IMR-90 (cell line): ENCODE data around the gene NRAS. TPM values are rescaled to one million over a fixed set of nuclear protein-coding genes. Genes with fewer than 3 reads are reported as not detected.

Source experiments
- ATAC-seq: fragments of 200-7000 bp; cut with Tn5 transposase; 2 replicates; pipeline ENCODE4 v1.9.1; 2020; ENCODE audit warnings: low read depth, mild to moderate bottlenecking, moderate library complexity
- BruUV-seq: library from RNA; stranded (reverse); fragments of 400-500 nt; replicated peaks from 2 replicates; lab custom pipeline; 2021; lab: Mats Ljungman, UMichigan
- CTCF ChIA-PET: fragments of 300-600 bp; formaldehyde crosslinking; extraction: SDS; loops from one replicate; lab custom pipeline; 2021; ENCODE audit warnings: antibody characterized with exemption; lab: Yijun Ruan, JAX
- POLR2A ChIA-PET: fragments of 300-600 bp; sonication (Branson Sonifier 250); formaldehyde crosslinking; loops from one replicate; lab custom pipeline; 2022; ENCODE audit warnings: antibody characterized with exemption; ENCODE audit not compliant: unreplicated experiment; lab: Charles Lee
- DNase-seq: peaks from one replicate; pipeline ENCODE4 v3.0.0; 2013
- H2AFZ ChIP-seq: replicated peaks from 2 replicates; pipeline ENCODE3; 2013; ENCODE audit warnings: low read length, mild to moderate bottlenecking; ENCODE audit not compliant: poor library complexity
- H2AK5ac ChIP-seq: 2 replicates; pipeline ENCODE4 v1.6.1; 2013; ENCODE audit warnings: low read depth, low read length, inconsistent platforms
- H2AK9ac ChIP-seq: replicated peaks from 2 replicates; pipeline ENCODE3; 2013; ENCODE audit warnings: mild to moderate bottlenecking, low read depth, low read length, moderate library complexity; ENCODE audit not compliant: poor library complexity
- H2BK120ac ChIP-seq: 2 replicates; pipeline ENCODE4 v1.6.1; 2013; ENCODE audit warnings: low read depth, low read length, inconsistent platforms
- H2BK15ac ChIP-seq: 3 replicates; pipeline ENCODE4 v1.6.1; 2013; ENCODE audit warnings: low read depth, low read length, inconsistent platforms
- H2BK20ac ChIP-seq: 2 replicates; pipeline ENCODE4 v1.6.1; 2013; ENCODE audit warnings: low read depth, mild to moderate bottlenecking, inconsistent platforms, low read length, moderate library complexity
- H2BK5ac ChIP-seq: 2 replicates; pipeline ENCODE4 v1.6.1; 2013; ENCODE audit warnings: mild to moderate bottlenecking, low read depth, low read length, inconsistent platforms; ENCODE audit not compliant: poor library complexity, severe bottlenecking
- H3K14ac ChIP-seq: replicated peaks from 2 replicates; pipeline ENCODE4 v1.6.1; 2013; ENCODE audit warnings: low read depth, low read length, inconsistent platforms
- H3K18ac ChIP-seq: 2 replicates; pipeline ENCODE4 v1.6.1; 2013; ENCODE audit warnings: low read depth, low read length, control low read depth
- H3K23ac ChIP-seq: 2 replicates; pipeline ENCODE4 v1.6.1; 2013; ENCODE audit warnings: low read depth, low read length, inconsistent platforms
- H3K27ac ChIP-seq: 2 replicates; pipeline ENCODE4 v1.5.1; 2013; ENCODE audit warnings: mild to moderate bottlenecking, control low read depth, low read length; ENCODE audit not compliant: insufficient read depth
- H3K27me3 ChIP-seq: 2 replicates; pipeline ENCODE4 v1.6.1; 2013; ENCODE audit warnings: low read length; ENCODE audit not compliant: control insufficient read depth, insufficient read depth
- H3K36me3 ChIP-seq: 2 replicates; pipeline ENCODE4 v1.6.1; 2013; ENCODE audit warnings: low read length, mixed read lengths; ENCODE audit not compliant: control insufficient read depth, insufficient read depth
- H3K4ac ChIP-seq: 2 replicates; pipeline ENCODE4 v1.6.1; 2013; ENCODE audit warnings: low read depth, low read length, inconsistent platforms
- H3K4me1 ChIP-seq: 2 replicates; pipeline ENCODE4 v1.6.1; 2013; ENCODE audit warnings: low read length, mixed read lengths; ENCODE audit not compliant: control insufficient read depth, insufficient read depth
- H3K4me2 ChIP-seq: 2 replicates; pipeline ENCODE4 v1.6.1; 2013; ENCODE audit warnings: low read depth, mild to moderate bottlenecking, control low read depth, low read length, moderate library complexity
- H3K4me3 ChIP-seq: 2 replicates; pipeline ENCODE4 v1.5.1; 2013; ENCODE audit warnings: low read depth, mild to moderate bottlenecking, control low read depth, low read length, moderate library complexity; ENCODE audit not compliant: insufficient read depth
- H3K56ac ChIP-seq: 2 replicates; pipeline ENCODE4 v1.6.1; 2013; ENCODE audit warnings: low read length, inconsistent platforms; ENCODE audit not compliant: insufficient read depth; ENCODE audit errors: extremely low read depth
- H3K79me1 ChIP-seq, 2 experiments: 2 replicates each; pipeline ENCODE4 v1.6.1; 2013; ENCODE audit warnings: low read length in 2 of 2, inconsistent platforms in 1 of 2, low read depth in 1 of 2
- H3K9ac ChIP-seq: 2 replicates; pipeline ENCODE4 v1.6.1; 2013; ENCODE audit warnings: low read depth, low read length, control low read depth
- H3K9me1 ChIP-seq: 2 replicates; pipeline ENCODE4 v1.6.1; 2013; ENCODE audit warnings: low read length, inconsistent platforms; ENCODE audit not compliant: insufficient read depth
- H3K9me3 ChIP-seq: 2 replicates; pipeline ENCODE4 v1.6.1; 2013; ENCODE audit warnings: low read length; ENCODE audit not compliant: control insufficient read depth, insufficient read depth
- H4K20me1 ChIP-seq: 2 replicates; pipeline ENCODE4 v1.6.1; 2013; ENCODE audit warnings: low read length, inconsistent platforms; ENCODE audit not compliant: insufficient read depth
- H4K5ac ChIP-seq: 2 replicates; pipeline ENCODE4 v1.6.1; 2013; ENCODE audit warnings: mild to moderate bottlenecking, low read depth, low read length, control low read depth
- H4K8ac ChIP-seq, 2 experiments: 2 replicates each; pipeline ENCODE4 v1.6.1; 2013; ENCODE audit warnings: low read depth in 2 of 2, low read length in 2 of 2, control low read depth in 1 of 2, inconsistent platforms in 1 of 2
- H4K91ac ChIP-seq: 2 replicates; pipeline ENCODE4 v1.6.1; 2013; ENCODE audit warnings: low read depth, low read length, inconsistent platforms; ENCODE audit not compliant: insufficient read depth
- BHLHE40 ChIP-seq: fragments of 150-350 bp; IDR thresholded peaks from 2 replicates; pipeline ENCODE4 v1.6.1; 2016; ENCODE audit warnings: mild to moderate bottlenecking, low read depth, low read length
- CEBPB ChIP-seq: IDR thresholded peaks from 2 replicates; pipeline ENCODE4 v1.6.1; 2012; ENCODE audit warnings: low read depth, low read length, improper control_type of control experiment
- CHD1 ChIP-seq: IDR thresholded peaks from 2 replicates; pipeline ENCODE4 v1.6.1; 2012; ENCODE audit warnings: low read depth, low read length, improper control_type of control experiment
- FOS ChIP-seq: fragments of 150-350 bp; IDR thresholded peaks from 2 replicates; pipeline ENCODE4 v1.6.1; 2016; ENCODE audit warnings: low read depth, low read length
- MAFK ChIP-seq: IDR thresholded peaks from 2 replicates; pipeline ENCODE4 v1.6.1; 2012; ENCODE audit warnings: low read depth, low read length, improper control_type of control experiment
- MAZ ChIP-seq: IDR thresholded peaks from 2 replicates; pipeline ENCODE4 v1.6.1; 2012; ENCODE audit warnings: low read depth, mild to moderate bottlenecking, low read length, improper control_type of control experiment, moderate library complexity, borderline replicate concordance
- MXI1 ChIP-seq: IDR thresholded peaks from 2 replicates; pipeline ENCODE4 v1.6.1; 2012; ENCODE audit warnings: low read depth, mild to moderate bottlenecking, low read length, moderate library complexity, borderline replicate concordance
- NFE2L2 ChIP-seq: fragments of 150-350 bp; IDR thresholded peaks from 2 replicates; pipeline ENCODE4 v1.6.1; 2016; ENCODE audit warnings: low read depth, mild to moderate bottlenecking, low read length
- POLR2A ChIP-seq: IDR thresholded peaks from 2 replicates; pipeline ENCODE4 v1.6.1; 2012; ENCODE audit warnings: mild to moderate bottlenecking, low read depth, low read length
- RAD21 ChIP-seq: IDR thresholded peaks from 2 replicates; pipeline ENCODE4 v1.6.1; 2012; ENCODE audit warnings: low read length, improper control_type of control experiment
- RCOR1 ChIP-seq: IDR thresholded peaks from 2 replicates; pipeline ENCODE4 v1.6.1; 2012; ENCODE audit warnings: mild to moderate bottlenecking, low read length, improper control_type of control experiment; ENCODE audit not compliant: insufficient replicate concordance
- RFX5 ChIP-seq: IDR thresholded peaks from 2 replicates; pipeline ENCODE4 v1.8.0; 2012; ENCODE audit warnings: low read depth, mild to moderate bottlenecking, low read length, moderate library complexity
- SMC3 ChIP-seq: fragments of 150-350 bp; IDR thresholded peaks from 2 replicates; pipeline ENCODE4 v1.6.1; 2016; ENCODE audit warnings: low read depth, mild to moderate bottlenecking, antibody characterized with exemption, low read length, moderate library complexity
- WGBS, 2 experiments: methylation state at CpG; one replicate each; pipeline versions ENCODE4 v1.1.5 to v1.1.7; 2013; ENCODE audit warnings: missing lambda C conversion rate in 2 of 2; ENCODE audit not compliant: insufficient read length in 1 of 2; ENCODE audit errors: extremely low coverage in 2 of 2; 5-methylcytosine and 5-hydroxymethylcytosine counted together
- dilution Hi-C: fragments of 300-500 bp; cut with HindIII; formaldehyde crosslinking; loops from one replicate; pipeline ENCODE4 v1.14.3; 2018; ENCODE audit warnings: low sequenced_read_pairs; ENCODE audit not compliant: unreplicated experiment
- in situ Hi-C: fragments of 300-500 bp; cut with MboI; formaldehyde crosslinking; loops from 3 replicates; pipeline ENCODE4 v1.14.3; 2019; ENCODE audit warnings: low sequenced_read_pairs, inconsistent platforms, mixed read lengths
- intact Hi-C: fragments of 100-400 bp; cut with micrococcal nuclease; formaldehyde crosslinking; loops from 2 replicates; pipeline ENCODE4 v1.10.0; 2022
- polyA plus RNA-seq, 3 experiments: library from polyadenylated mRNA; depleted of rRNA; stranded (reverse); fragments of >200 nt; gene quantifications; 2 replicates each; pipeline ENCODE4 v1.2.3, GENCODE V29; 2012; ENCODE audit warnings: low replicate concordance in 1 of 3
- total RNA-seq: library from RNA; depleted of rRNA; stranded (reverse); fragments of >200 nt; gene quantifications from 2 replicates; pipeline ENCODE4 v1.2.3, GENCODE V29; 2012
- TF ChIP-seq, protein P1 (sequence below): fragments of 150-350 bp; IDR thresholded peaks from 2 replicates; pipeline ENCODE4 v1.6.1; 2016; ENCODE audit warnings: low read depth, mild to moderate bottlenecking, low read length, moderate library complexity, borderline replicate concordance
- TF ChIP-seq, protein P2 (sequence below): conservative IDR thresholded peaks from 2 replicates; pipeline ENCODE4 v1.5.1; 2012; ENCODE audit warnings: mild to moderate bottlenecking, low read depth, low read length, improper control_type of control experiment
- TF ChIP-seq, protein P3 (sequence below): fragments of 150-350 bp; IDR thresholded peaks from 2 replicates; pipeline ENCODE4 v1.6.1; 2017; ENCODE audit warnings: mild to moderate bottlenecking, antibody characterized with exemption, low read length, low read depth

Gene NRAS
- total and polyA plus RNA-seq, 2 of the 4 experiments (the other 2 are of a cell fraction), result 27.4 to 85.9 TPM

GRCh38 chr1:114719424-114719787, 2.8 kb upstream of the NRAS start:
- Histone ChIP-seq H2BK20ac (no peak overlapping the region), H3K9me3 (no peaks in the 10 kb centered on the region), H2AK9ac (no peak overlapping the region), H4K5ac (no peak overlapping the region), H3K27me3 (no peaks in the 10 kb centered on the region), H2BK5ac (no peak overlapping the region), H4K8ac (no peak overlapping the region), H3K36me3 (peaks cover 42% of the 10 kb centered on the region), H3K27ac (no peak overlapping the region), H2AFZ (no peak overlapping the region), H3K9ac (no peak overlapping the region), H3K4me3 (no peak overlapping the region), H3K9me1 (no peaks in the 10 kb centered on the region), H2BK120ac (no peak overlapping the region), H4K91ac (no peak overlapping the region), H2BK15ac (no peak overlapping the region), H4K20me1 (no peaks in the 10 kb centered on the region), H3K79me1 (peaks cover 31 to 33% of the 10 kb centered on the region in 2 experiments), H3K14ac (no peak overlapping the region), H3K4ac (no peak overlapping the region), H3K18ac (no peak overlapping the region), H2AK5ac (no peak overlapping the region), H3K23ac (no peak overlapping the region), H3K56ac (no peak overlapping the region), H3K4me2 (no peak overlapping the region), H3K4me1 (peaks cover 1% of the 10 kb centered on the region; the same call in 1 of the 2 replicates)
- dilution Hi-C loops (no loop called here), in situ Hi-C loops (loop anchor here (25.0 kb wide), 1 partner anchor 757 kb away; no protein-coding TSS in a partner anchor), intact Hi-C loops (loop anchor here (5.0 kb wide), 1 partner anchor 137 kb away; the partner anchor contains the start of gene BCAS2)
- TF ChIP-seq MAFK (no peak), FOS (no peak), BHLHE40 (no peak; the same call in 1 of the 2 replicates), RCOR1 (no peak), RAD21 (no peak), MXI1 (no peak), RFX5 (no peak), CHD1 (no peak), CEBPB (no peak), POLR2A (no peak), MAZ (no peak), NFE2L2 (no peak), SMC3 (no peak)
- TF ChIP-seq, protein P1, sequence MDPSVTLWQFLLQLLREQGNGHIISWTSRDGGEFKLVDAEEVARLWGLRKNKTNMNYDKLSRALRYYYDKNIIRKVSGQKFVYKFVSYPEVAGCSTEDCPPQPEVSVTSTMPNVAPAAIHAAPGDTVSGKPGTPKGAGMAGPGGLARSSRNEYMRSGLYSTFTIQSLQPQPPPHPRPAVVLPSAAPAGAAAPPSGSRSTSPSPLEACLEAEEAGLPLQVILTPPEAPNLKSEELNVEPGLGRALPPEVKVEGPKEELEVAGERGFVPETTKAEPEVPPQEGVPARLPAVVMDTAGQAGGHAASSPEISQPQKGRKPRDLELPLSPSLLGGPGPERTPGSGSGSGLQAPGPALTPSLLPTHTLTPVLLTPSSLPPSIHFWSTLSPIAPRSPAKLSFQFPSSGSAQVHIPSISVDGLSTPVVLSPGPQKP, result no peak
- TF ChIP-seq, protein P2, sequence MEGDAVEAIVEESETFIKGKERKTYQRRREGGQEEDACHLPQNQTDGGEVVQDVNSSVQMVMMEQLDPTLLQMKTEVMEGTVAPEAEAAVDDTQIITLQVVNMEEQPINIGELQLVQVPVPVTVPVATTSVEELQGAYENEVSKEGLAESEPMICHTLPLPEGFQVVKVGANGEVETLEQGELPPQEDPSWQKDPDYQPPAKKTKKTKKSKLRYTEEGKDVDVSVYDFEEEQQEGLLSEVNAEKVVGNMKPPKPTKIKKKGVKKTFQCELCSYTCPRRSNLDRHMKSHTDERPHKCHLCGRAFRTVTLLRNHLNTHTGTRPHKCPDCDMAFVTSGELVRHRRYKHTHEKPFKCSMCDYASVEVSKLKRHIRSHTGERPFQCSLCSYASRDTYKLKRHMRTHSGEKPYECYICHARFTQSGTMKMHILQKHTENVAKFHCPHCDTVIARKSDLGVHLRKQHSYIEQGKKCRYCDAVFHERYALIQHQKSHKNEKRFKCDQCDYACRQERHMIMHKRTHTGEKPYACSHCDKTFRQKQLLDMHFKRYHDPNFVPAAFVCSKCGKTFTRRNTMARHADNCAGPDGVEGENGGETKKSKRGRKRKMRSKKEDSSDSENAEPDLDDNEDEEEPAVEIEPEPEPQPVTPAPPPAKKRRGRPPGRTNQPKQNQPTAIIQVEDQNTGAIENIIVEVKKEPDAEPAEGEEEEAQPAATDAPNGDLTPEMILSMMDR, result no peak
- TF ChIP-seq, protein P3, sequence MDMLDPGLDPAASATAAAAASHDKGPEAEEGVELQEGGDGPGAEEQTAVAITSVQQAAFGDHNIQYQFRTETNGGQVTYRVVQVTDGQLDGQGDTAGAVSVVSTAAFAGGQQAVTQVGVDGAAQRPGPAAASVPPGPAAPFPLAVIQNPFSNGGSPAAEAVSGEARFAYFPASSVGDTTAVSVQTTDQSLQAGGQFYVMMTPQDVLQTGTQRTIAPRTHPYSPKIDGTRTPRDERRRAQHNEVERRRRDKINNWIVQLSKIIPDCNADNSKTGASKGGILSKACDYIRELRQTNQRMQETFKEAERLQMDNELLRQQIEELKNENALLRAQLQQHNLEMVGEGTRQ, result no peak
- ChIA-PET CTCF (no interaction called here), POLR2A (no interaction called here)
- no peak for ATAC-seq
- BruUV-seq, result no TSS peak
- no peak for DNase-seq
- WGBS, 2 experiments, result no CpG with 5 or more reads among the region's 3 CpGs
